Thyroid gland (tissue), 4 donors: ENCODE results near the gene PIP5KL1. TPM values are rescaled to one million over a fixed set of nuclear protein-coding genes. Genes with fewer than 3 reads are reported as not detected.

ENCODE experiments used
- DNase-seq, 2 donors: peaks; one replicate each; pipeline ENCODE4 v3.0.0-alpha.2; 2019
- H3K27ac ChIP-seq, 3 donors: fragments of 200-600 bp; sonication (generic); 1 replicate in 2 of 3; 2 replicates in 1 of 3; pipeline ENCODE4 v1.5.1; 2016 to 2019; ENCODE audit warnings: mild to moderate bottlenecking in 1 of 3, moderate library complexity in 1 of 3
- H3K27me3 ChIP-seq: fragments of 200-600 bp; sonication (generic); one replicate; pipeline ENCODE4 v1.5.1; 2019
- H3K36me3 ChIP-seq, 2 donors: fragments of 200-600 bp; sonication (generic); one replicate each; pipeline ENCODE4 v1.5.1; 2016 to 2019
- H3K4me1 ChIP-seq, 2 donors: fragments of 200-600 bp; sonication (generic); one replicate each; pipeline ENCODE4 v1.5.1; 2017 to 2019
- H3K4me3 ChIP-seq, 3 donors: fragments of 200-600 bp; sonication (generic); replicated peaks in 1 of 3; 1 replicate in 2 of 3; 2 replicates in 1 of 3; pipeline ENCODE4 v1.5.1; 2016; ENCODE audit warnings: mild to moderate bottlenecking in 1 of 3
- H3K9me3 ChIP-seq: fragments of 200-600 bp; sonication (generic); one replicate; pipeline ENCODE4 v1.5.1; 2017
- POLR2A ChIP-seq, 2 donors: fragments of 450-650 bp; IDR thresholded peaks; one replicate each; pipeline ENCODE4 v1.6.1; 2017; ENCODE audit warnings: antibody characterized with exemption in 2 of 2, mild to moderate bottlenecking in 2 of 2, moderate library complexity in 1 of 2
- WGBS, 2 donors: methylation state at CpG; one replicate each; pipeline ENCODE4 v1.1.5; 2017; 5-methylcytosine and 5-hydroxymethylcytosine counted together
- intact Hi-C: fragments of 100-400 bp; cut with DNase I; formaldehyde crosslinking; loops from one replicate; pipeline ENCODE4 v1.15.1; 2023
- total RNA-seq, 4 donors: library from RNA; depleted of rRNA; stranded (reverse); fragments of >200 nt; gene quantifications; one replicate each; pipeline ENCODE4 v1.2.3, GENCODE V29; 2016
- TF ChIP-seq, protein P1 (sequence below), 6 experiments: fragments of 200-600 bp in 3 of 6; fragments of 450-650 bp in 3 of 6; sonication (generic) in 3 of 6; IDR thresholded peaks; one replicate each; pipeline ENCODE4 v1.5.1; 2016 to 2019; ENCODE audit warnings: antibody characterized with exemption in 6 of 6, mild to moderate bottlenecking in 2 of 6, inconsistent platforms in 1 of 6, moderate library complexity in 1 of 6

The PIP5KL1 gene
- total RNA-seq, 4 donors from 2014 or later = 1.0 to 5.2 (median 1.6) TPM; not detected in 1

DNA sequence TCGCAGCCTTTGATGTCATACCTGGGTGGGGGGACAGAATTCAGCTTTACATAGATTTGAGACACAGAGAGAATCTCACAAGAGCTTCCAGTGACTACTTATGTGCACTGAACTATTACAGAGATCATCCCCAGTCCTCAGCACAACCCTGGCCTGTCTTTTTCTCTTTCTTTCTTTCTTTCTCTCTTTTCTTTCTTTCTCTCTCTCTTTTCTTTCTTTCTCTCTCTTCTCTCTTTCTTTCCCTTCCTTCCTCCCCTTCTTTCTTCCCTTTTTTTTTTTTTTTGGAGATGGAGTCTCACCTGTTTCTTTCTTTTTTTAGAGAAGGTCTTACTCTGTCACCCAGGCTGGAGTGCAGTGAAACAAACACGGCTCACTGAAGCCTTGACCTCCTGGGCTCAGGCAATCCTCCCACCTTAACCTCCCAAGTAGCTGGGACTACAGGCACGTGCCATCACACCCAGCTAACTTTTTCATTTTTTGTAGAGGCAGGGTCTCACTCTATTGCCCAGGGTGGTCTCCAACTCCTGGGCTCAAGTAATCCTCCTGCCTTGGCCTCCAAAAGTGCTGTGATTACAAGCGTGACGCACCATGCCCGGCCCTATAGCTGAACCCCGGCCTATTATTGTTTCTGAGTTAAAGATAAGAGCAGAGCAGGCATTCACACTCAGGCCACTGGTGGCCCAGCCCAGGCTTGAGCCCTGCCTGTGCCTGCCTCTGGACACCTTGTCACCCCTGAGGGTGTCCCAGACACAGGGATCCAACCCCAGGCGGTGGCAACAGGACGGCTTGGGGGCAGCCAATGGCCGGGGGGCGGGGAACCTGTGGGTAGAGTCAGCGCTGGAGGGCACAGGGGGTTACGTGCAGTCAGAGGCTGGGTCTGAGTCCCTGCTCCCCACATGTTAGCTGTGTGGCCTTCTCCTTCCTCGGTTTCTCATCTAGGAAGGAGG, 4.3 kb downstream of the PIP5KL1 start:
- WGBS, 2 donors = 76% methylated on average over 12 to 14 of the region's 14 CpGs
- TF ChIP-seq, protein P1, sequence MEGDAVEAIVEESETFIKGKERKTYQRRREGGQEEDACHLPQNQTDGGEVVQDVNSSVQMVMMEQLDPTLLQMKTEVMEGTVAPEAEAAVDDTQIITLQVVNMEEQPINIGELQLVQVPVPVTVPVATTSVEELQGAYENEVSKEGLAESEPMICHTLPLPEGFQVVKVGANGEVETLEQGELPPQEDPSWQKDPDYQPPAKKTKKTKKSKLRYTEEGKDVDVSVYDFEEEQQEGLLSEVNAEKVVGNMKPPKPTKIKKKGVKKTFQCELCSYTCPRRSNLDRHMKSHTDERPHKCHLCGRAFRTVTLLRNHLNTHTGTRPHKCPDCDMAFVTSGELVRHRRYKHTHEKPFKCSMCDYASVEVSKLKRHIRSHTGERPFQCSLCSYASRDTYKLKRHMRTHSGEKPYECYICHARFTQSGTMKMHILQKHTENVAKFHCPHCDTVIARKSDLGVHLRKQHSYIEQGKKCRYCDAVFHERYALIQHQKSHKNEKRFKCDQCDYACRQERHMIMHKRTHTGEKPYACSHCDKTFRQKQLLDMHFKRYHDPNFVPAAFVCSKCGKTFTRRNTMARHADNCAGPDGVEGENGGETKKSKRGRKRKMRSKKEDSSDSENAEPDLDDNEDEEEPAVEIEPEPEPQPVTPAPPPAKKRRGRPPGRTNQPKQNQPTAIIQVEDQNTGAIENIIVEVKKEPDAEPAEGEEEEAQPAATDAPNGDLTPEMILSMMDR (IDR thresholded peaks at IDR 0.05) = no peak
- no peak for TF ChIP-seq POLR2A (IDR thresholded peaks at IDR 0.05)
- Histone ChIP-seq H3K4me3 (no peak overlapping the region), H3K9me3 (no peaks in the 10 kb centered on the region), H3K27me3 (no peaks in the 10 kb centered on the region), H3K4me1 (peaks cover 25 to 31% of the 10 kb centered on the region in 2 donors), H3K36me3 (no peaks in the 10 kb centered on the region), H3K27ac (no peak overlapping the region)
- intact Hi-C loops = loop anchor here (5.0 to 10.0 kb wide), 2 partner anchors 139 to 421 kb away; partner anchors contain the start of gene CDK9
- no peak for DNase-seq

DNA sequence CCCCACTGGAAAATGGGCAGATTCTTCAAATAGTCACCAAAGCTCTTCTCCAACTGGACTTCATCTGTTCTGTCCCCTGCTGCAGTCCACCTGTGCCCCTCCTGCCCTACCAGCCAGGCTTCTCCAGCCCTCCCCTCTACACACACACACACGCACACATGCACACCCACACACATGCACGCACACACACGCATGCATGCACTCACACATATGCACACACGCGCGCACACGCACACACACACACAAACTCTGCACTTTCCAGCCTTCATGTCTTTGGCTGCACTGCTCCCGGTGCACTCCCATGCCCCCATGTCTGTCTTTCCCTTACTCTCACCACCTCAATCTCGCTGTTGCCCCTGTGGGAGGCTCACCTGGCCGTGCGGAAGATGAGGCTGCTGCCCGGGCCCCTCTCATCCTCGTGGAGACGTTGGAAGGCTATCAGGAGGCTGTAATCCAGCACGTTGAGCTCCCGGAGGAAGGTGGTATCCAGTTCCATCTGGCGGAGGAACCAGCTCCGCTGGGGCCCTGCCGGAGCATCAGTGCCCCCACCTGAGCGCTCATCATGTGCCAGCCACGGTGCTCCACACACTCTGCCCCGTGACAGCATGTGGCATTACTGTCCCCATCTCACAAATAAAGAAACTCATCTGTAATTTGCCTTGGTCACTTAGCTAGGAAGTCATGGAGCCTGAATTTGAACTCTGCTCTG, 5.7 kb downstream of the PIP5KL1 start:
- H3K27ac ChIP-seq = no peak overlapping the region
- no peaks in the 10 kb centered on the region for H3K9me3 ChIP-seq
- no peak for TF ChIP-seq POLR2A (IDR thresholded peaks at IDR 0.05)
- TF ChIP-seq, protein P1 (IDR thresholded peaks at IDR 0.05) = no peak
- no peak overlapping the region for H3K4me3 ChIP-seq
- no peak for DNase-seq
- intact Hi-C loops = loop anchor here (5.0 to 10.0 kb wide), 3 partner anchors 138 to 420 kb away; partner anchors contain the start of gene CDK9
- 92 to 93% methylated on average over 22 of the region's 22 CpGs for WGBS, 2 donors
- H3K4me1 ChIP-seq = peaks cover 14 to 20% of the 10 kb centered on the region in 2 donors
- H3K36me3 ChIP-seq = no peaks in the 10 kb centered on the region
- no peaks in the 10 kb centered on the region for H3K27me3 ChIP-seq

DNA sequence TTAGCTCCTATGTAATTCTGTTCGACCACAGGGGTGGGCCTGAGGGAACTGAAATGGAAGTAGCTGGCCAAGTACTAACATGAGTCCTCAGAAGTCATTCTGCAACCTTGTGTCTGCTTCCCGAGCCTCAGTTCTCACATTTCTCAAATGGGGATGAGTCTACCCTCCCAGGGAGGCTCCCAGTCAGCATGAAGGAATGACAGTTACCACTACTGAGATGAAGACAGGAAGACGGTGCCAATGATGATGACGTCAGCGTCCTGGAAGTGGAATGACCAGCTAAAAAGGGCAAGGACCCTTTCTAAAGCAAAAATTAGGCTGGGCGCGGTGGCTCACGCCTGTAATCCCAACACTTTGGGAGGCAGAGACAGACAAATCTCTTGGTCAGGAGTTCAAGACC, 6.8 kb downstream of the PIP5KL1 start:
- no peak overlapping the region for H3K4me3 ChIP-seq
- no peaks in the 10 kb centered on the region for H3K36me3 ChIP-seq
- peaks cover 14 to 30% of the 10 kb centered on the region in 2 donors for H3K4me1 ChIP-seq
- intact Hi-C loops = loop anchor here (5.0 to 10.0 kb wide), 2 partner anchors 331 to 419 kb away; no protein-coding TSS in a partner anchor
- 83 to 89% methylated on average over 8 of the region's 8 CpGs for WGBS, 2 donors
- DNase-seq = no peak
- no peak overlapping the region for H3K27ac ChIP-seq
- H3K9me3 ChIP-seq = no peaks in the 10 kb centered on the region
- no peaks in the 10 kb centered on the region for H3K27me3 ChIP-seq
- TF ChIP-seq, protein P1 (IDR thresholded peaks at IDR 0.05) = no peak
- no peak for TF ChIP-seq POLR2A (IDR thresholded peaks at IDR 0.05)

DNA sequence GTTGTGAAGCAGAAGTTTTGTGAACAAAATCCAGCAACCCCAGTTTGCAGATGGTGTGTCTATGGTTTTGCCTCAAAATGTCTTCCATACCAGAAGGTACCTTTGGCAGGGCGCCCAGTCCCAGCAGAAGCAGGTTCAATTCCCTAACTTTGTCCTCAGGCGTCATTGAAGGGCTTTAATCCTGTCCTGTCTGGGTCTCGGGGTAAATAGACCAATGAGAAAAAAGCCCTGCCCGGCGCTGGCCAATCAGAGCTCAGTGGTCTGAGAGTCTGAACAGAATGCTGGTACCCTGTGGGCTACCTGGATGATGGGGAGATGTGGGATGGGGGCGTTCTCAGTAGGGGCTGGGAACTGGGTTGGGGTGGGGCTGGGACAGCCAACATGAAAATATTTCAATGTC, 7.5 kb downstream of the PIP5KL1 start:
- DNase-seq = no peak
- H3K4me3 ChIP-seq = no peak overlapping the region
- intact Hi-C loops = loop anchor here (5.0 to 10.0 kb wide), 2 partner anchors 331 to 418 kb away; no protein-coding TSS in a partner anchor
- no peak overlapping the region for H3K27ac ChIP-seq
- 75 to 90% methylated on average over 2 to 6 of the region's 6 CpGs for WGBS, 2 donors
- TF ChIP-seq POLR2A (IDR thresholded peaks at IDR 0.05) = no peak
- TF ChIP-seq, protein P1 (IDR thresholded peaks at IDR 0.05) = no peak
- no peaks in the 10 kb centered on the region for H3K36me3 ChIP-seq
- H3K27me3 ChIP-seq = no peaks in the 10 kb centered on the region
- no peaks in the 10 kb centered on the region for H3K9me3 ChIP-seq
- peaks cover 14 to 35% of the 10 kb centered on the region in 2 donors for H3K4me1 ChIP-seq
